Globus pallidus (tissue), 1 donor: ENCODE results near the gene BYSL.
A peak's percentile ranks its signal among the peaks of the same experiment; 100 is the strongest.

Experiments used
- DNase-seq: peaks from one replicate; pipeline ENCODE4 v3.0.0-alpha.2; 2015; ENCODE audit warnings: low spot score

The BYSL gene

GRCh38 chr6:41914869-41915530 is 6.3 kb upstream of the BYSL start:
- no peak for DNase-seq

GRCh38 chr6:41917528-41917927 is 3.8 kb upstream of the BYSL start:
- no peak for DNase-seq

- no peak for DNase-seq
These were observed 356 bp downstream of the BYSL start for GRCh38 chr6:41921712-41921998.

- DNase-seq, result no peak
These were observed 855 bp downstream of the BYSL start for GRCh38 chr6:41922154-41922553.

GRCh38 chr6:41927253-41927652 is 6.0 kb downstream of the BYSL start:
- no peak for DNase-seq

GRCh38 chr6:41929924-41930323 is 8.6 kb downstream of the BYSL start:
- DNase-seq, result no peak

GRCh38 chr6:41931792-41932191 is 10.5 kb downstream of the BYSL start:
- DNase-seq, result no peak

GRCh38 chr6:41932378-41932777 is 11.1 kb downstream of the BYSL start:
- no peak for DNase-seq

- DNase-seq, result no peak
These were observed 13.2 kb downstream of the BYSL start for GRCh38 chr6:41934278-41935192.

GRCh38 chr6:41935193-41935574 is 13.9 kb downstream of the BYSL start:
- DNase-seq, result no peak

GRCh38 chr6:41935685-41936072 is 14.4 kb downstream of the BYSL start:
- no peak for DNase-seq

- peak; percentile 91 for DNase-seq
These were observed 15.0 kb downstream of the BYSL start for GRCh38 chr6:41936073-41936837.

GRCh38 chr6:41937472-41937860 is 16.2 kb downstream of the BYSL start:
- no peak for DNase-seq

GRCh38 chr6:41937861-41938574 is 16.7 kb downstream of the BYSL start:
- no peak for DNase-seq

GRCh38 chr6:41938590-41939175 is 17.4 kb downstream of the BYSL start:
- no peak for DNase-seq

GRCh38 chr6:41939176-41939847 is 18.0 kb downstream of the BYSL start:
- no peak for DNase-seq

- no peak for DNase-seq
These were observed 18.8 kb downstream of the BYSL start for GRCh38 chr6:41939848-41940758.

- no peak for DNase-seq
These were observed 19.5 kb downstream of the BYSL start for GRCh38 chr6:41940759-41941279.

- peak; percentile 91 for DNase-seq
These were observed 20.2 kb downstream of the BYSL start, which contains the start of gene CCND3 for GRCh38 chr6:41941280-41942066. CCND3 (minus strand) TSS chr6:41941808; CDS start chr6:41941649, 159 bp downstream.
